Uterus (tissue), 4 donors: Measurements from ENCODE around the gene NOL4L. TPM values are rescaled to one million over a fixed set of nuclear protein-coding genes. Genes with fewer than 3 reads are reported as not detected.

ENCODE experiments used
- DNase-seq, 2 donors: peaks; one replicate each; pipeline ENCODE4 v3.0.0-alpha.2; 2019 to 2020
- H3K27ac ChIP-seq, 2 donors: fragments of 200-600 bp; sonication (generic); 1 replicate in 1 of 2; 2 replicates in 1 of 2; pipeline ENCODE4 v1.5.1; 2016 to 2018
- H3K27me3 ChIP-seq, 2 donors: fragments of 200-600 bp; sonication (generic); one replicate each; pipeline ENCODE4 v1.5.1; 2018 to 2019; ENCODE audit warnings: control low read depth in 1 of 2
- H3K36me3 ChIP-seq, 2 donors: fragments of 200-600 bp; sonication (generic); one replicate each; pipeline ENCODE4 v1.5.1; 2019; ENCODE audit warnings: control low read depth in 1 of 2
- H3K4me1 ChIP-seq, 2 donors: fragments of 200-600 bp; sonication (generic); one replicate each; pipeline ENCODE4 v1.5.1; 2018 to 2019; ENCODE audit warnings: control low read depth in 1 of 2
- H3K4me3 ChIP-seq, 2 donors: fragments of 200-600 bp; sonication (generic); 1 replicate in 1 of 2; 2 replicates in 1 of 2; pipeline ENCODE4 v1.5.1; 2018 to 2019; ENCODE audit warnings: mild to moderate bottlenecking in 1 of 2
- H3K9me3 ChIP-seq, 2 donors: fragments of 200-600 bp; sonication (generic); one replicate each; pipeline ENCODE4 v1.5.1; 2019; ENCODE audit warnings: control low read depth in 1 of 2
- POLR2A ChIP-seq, 2 donors: fragments of 450-650 bp; IDR thresholded peaks; one replicate each; pipeline ENCODE4 v1.6.1; 2016; ENCODE audit warnings: antibody characterized with exemption in 2 of 2, mild to moderate bottlenecking in 1 of 2, moderate library complexity in 1 of 2
- intact Hi-C: fragments of 100-400 bp; cut with DNase I; formaldehyde crosslinking; loops from one replicate; pipeline ENCODE4 v1.15.1; 2023; ENCODE audit warnings: low total_unique reads
- total RNA-seq, 4 donors: library from RNA; depleted of rRNA in 3 of 4; stranded (reverse); fragments of >200 nt in 3 of 4; gene quantifications; one replicate each; pipeline versions ENCODE4 v1.1.0 to v1.2.4, GENCODE V29; 2014 to 2023
- TF ChIP-seq, protein P1 (sequence below), 4 experiments: fragments of 200-600 bp in 2 of 4; fragments of 450-650 bp in 2 of 4; sonication (generic) in 2 of 4; IDR thresholded peaks; one replicate each; pipeline ENCODE4 v1.5.1; 2016 to 2019; ENCODE audit warnings: antibody characterized with exemption in 4 of 4, mild to moderate bottlenecking in 2 of 4, moderate library complexity in 1 of 4
- donor health status: DM: yes; HTN: yes; CAD: no.

NOL4L gene
- total RNA-seq, 4 donors from 2014 or later, result 6.2 to 31.1 (median 9.6) TPM

- H3K27ac ChIP-seq, result no peak overlapping the region
- no peak for DNase-seq
- no peaks in the 10 kb centered on the region for H3K36me3 ChIP-seq
- no peaks in the 10 kb centered on the region for H3K9me3 ChIP-seq
- intact Hi-C loops, result no loop called here
- H3K4me3 ChIP-seq, result no peak overlapping the region
- H3K4me1 ChIP-seq, result no peaks in the 10 kb centered on the region
- TF ChIP-seq POLR2A (IDR thresholded peaks at IDR 0.05), result no peak
- TF ChIP-seq, protein P1, sequence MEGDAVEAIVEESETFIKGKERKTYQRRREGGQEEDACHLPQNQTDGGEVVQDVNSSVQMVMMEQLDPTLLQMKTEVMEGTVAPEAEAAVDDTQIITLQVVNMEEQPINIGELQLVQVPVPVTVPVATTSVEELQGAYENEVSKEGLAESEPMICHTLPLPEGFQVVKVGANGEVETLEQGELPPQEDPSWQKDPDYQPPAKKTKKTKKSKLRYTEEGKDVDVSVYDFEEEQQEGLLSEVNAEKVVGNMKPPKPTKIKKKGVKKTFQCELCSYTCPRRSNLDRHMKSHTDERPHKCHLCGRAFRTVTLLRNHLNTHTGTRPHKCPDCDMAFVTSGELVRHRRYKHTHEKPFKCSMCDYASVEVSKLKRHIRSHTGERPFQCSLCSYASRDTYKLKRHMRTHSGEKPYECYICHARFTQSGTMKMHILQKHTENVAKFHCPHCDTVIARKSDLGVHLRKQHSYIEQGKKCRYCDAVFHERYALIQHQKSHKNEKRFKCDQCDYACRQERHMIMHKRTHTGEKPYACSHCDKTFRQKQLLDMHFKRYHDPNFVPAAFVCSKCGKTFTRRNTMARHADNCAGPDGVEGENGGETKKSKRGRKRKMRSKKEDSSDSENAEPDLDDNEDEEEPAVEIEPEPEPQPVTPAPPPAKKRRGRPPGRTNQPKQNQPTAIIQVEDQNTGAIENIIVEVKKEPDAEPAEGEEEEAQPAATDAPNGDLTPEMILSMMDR (IDR thresholded peaks at IDR 0.05), result no peak
- no peaks in the 10 kb centered on the region for H3K27me3 ChIP-seq
Observed at GRCh38 chr20:32438331-32438858, 146.7 kb downstream of the NOL4L start.

DNA sequence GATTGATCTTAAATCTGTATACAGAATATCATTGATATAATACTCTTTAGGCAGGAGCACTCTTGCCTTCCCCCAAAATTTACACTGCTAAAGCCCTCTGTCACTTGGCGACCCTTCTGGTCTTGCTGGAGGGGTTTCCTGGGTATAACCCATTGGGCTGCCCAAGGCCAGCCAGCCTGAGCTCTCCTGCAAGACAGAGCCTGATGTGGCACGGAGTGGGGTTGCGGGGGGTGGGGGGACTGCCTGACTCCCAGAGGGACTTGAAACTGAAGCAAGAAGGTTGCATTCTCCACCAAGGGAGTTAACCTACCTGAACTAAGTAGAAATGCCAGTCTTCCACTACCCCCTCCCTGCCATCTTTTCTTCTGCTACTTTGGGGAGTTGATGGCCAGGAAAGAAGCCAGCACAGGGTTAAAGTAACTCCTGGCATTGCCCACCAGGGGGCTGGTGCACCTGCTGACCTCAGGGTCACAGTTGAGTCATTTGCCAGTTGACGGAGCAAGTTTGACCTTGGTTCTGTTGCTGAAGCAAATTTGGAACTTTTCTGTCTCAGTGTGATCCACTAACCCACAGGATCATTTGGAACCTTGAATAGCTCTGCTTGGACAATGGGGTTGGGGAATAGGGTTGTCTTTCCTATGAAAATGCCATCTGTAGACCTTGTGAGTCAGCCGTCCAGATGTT, 147.6 kb downstream of the NOL4L start:
- Histone ChIP-seq H3K4me3 (no peak overlapping the region), H3K36me3 (no peaks in the 10 kb centered on the region), H3K9me3 (no peaks in the 10 kb centered on the region), H3K4me1 (no peaks in the 10 kb centered on the region), H3K27ac (no peak overlapping the region), H3K27me3 (no peaks in the 10 kb centered on the region)
- TF ChIP-seq, protein P1 (IDR thresholded peaks at IDR 0.05), result no peak
- no peak for TF ChIP-seq POLR2A (IDR thresholded peaks at IDR 0.05)
- intact Hi-C loops, result no loop called here
- no peak for DNase-seq

GRCh38 chr20:32436968-32437367, 148.2 kb downstream of the NOL4L start:
- H3K27ac ChIP-seq, result no peak overlapping the region
- intact Hi-C loops, result no loop called here
- no peak for DNase-seq
- TF ChIP-seq, protein P1 (IDR thresholded peaks at IDR 0.05), result no peak
- no peak for TF ChIP-seq POLR2A (IDR thresholded peaks at IDR 0.05)
- H3K27me3 ChIP-seq, result no peaks in the 10 kb centered on the region
- no peaks in the 10 kb centered on the region for H3K9me3 ChIP-seq
- H3K4me1 ChIP-seq, result no peaks in the 10 kb centered on the region
- H3K4me3 ChIP-seq, result no peak overlapping the region
- no peaks in the 10 kb centered on the region for H3K36me3 ChIP-seq

- no peaks in the 10 kb centered on the region for H3K36me3 ChIP-seq
- TF ChIP-seq, protein P1 (IDR thresholded peaks at IDR 0.05), result no peak
- TF ChIP-seq POLR2A (IDR thresholded peaks at IDR 0.05), result no peak
- no peaks in the 10 kb centered on the region for H3K9me3 ChIP-seq
- no peak overlapping the region for H3K4me3 ChIP-seq
- DNase-seq, result no peak
- H3K27me3 ChIP-seq, result no peaks in the 10 kb centered on the region
- no peak overlapping the region for H3K27ac ChIP-seq
- no peaks in the 10 kb centered on the region for H3K4me1 ChIP-seq
- intact Hi-C loops, result no loop called here
Observed at GRCh38 chr20:32436142-32436861, 148.8 kb downstream of the NOL4L start.
